ENCODE measurements around the gene ZNF48.
A peak's percentile ranks its signal among the peaks of the same experiment; 100 is the strongest.

The ZNF48 gene

GRCh38 chr16:30395155-30395991, at the start of gene ZNF48:
ZNF48 (plus strand) TSS chr16:30395420; CDS start chr16:30395795, 375 bp downstream.
- peak; percentile 48 for DNase-seq

GRCh38 chr16:30346286-30346685, 48.9 kb upstream of the ZNF48 start:
- no peak for DNase-seq

GRCh38 chr16:30348113-30348512, 47.1 kb upstream of the ZNF48 start:
- DNase-seq, result no peak

GRCh38 chr16:30348929-30349328, 46.3 kb upstream of the ZNF48 start:
- DNase-seq, result no peak

GRCh38 chr16:30349675-30350074, 45.5 kb upstream of the ZNF48 start:
- no peak for DNase-seq

- DNase-seq, result no peak
Observed at GRCh38 chr16:30350134-30350871, 44.9 kb upstream of the ZNF48 start.

- DNase-seq, result no peak
Observed at GRCh38 chr16:30351001-30351441, 44.2 kb upstream of the ZNF48 start.

- no peak for DNase-seq
Observed at GRCh38 chr16:30351586-30352419, 43.4 kb upstream of the ZNF48 start.

GRCh38 chr16:30352488-30353401, 42.5 kb upstream of the ZNF48 start:
- no peak for DNase-seq

- DNase-seq, result no peak
Observed at GRCh38 chr16:30353438-30354129, 41.6 kb upstream of the ZNF48 start.

- DNase-seq, result no peak
Observed at GRCh38 chr16:30354423-30355143, 40.6 kb upstream of the ZNF48 start.

- peak; percentile 82 for DNase-seq
Observed at GRCh38 chr16:30355144-30355953, 39.9 kb upstream of the ZNF48 start, which contains the start of gene CD2BP2. CD2BP2 (minus strand) TSS chr16:30355308; CDS start chr16:30354681, 627 bp downstream.

GRCh38 chr16:30355954-30356308, 39.3 kb upstream of the ZNF48 start:
- DNase-seq, result no peak

- DNase-seq, result peak; percentile 10
Observed at GRCh38 chr16:30356401-30357084, 38.7 kb upstream of the ZNF48 start.

GRCh38 chr16:30357085-30357714, 38.0 kb upstream of the ZNF48 start:
- no peak for DNase-seq

GRCh38 chr16:30357715-30358576, 37.3 kb upstream of the ZNF48 start:
- no peak for DNase-seq

- DNase-seq, result no peak
Observed at GRCh38 chr16:30358577-30358936, 36.7 kb upstream of the ZNF48 start.
